ENCODE data around the gene SCO1. TPM values are rescaled to one million over a fixed set of nuclear protein-coding genes. Genes with fewer than 3 reads are reported as not detected.
"Not testable (repeated sequence)": the region's sequence is repeated elsewhere in the genome, so short reads cannot be mapped to it uniquely, and the experiment has no call there.

Gene SCO1
- total RNA-seq, 2 experiments from 2014 or later = 19.9 to 24.5 TPM

- H3K9me3 Mint-ChIP-seq = no peaks in the 10 kb centered on the region
- H3K27ac Mint-ChIP-seq = peak overlapping the region; percentile 12
- H3K36me3 Mint-ChIP-seq (ENCODE audit: low read depth) = peaks cover 42% of the 10 kb centered on the region
- CTCF ChIA-PET = no interaction called here
- no peaks in the 10 kb centered on the region for H3K27me3 Mint-ChIP-seq
- H3K4me1 Mint-ChIP-seq = peaks cover 34% of the 10 kb centered on the region
- POLR2A ChIA-PET = no interaction called here
- no peak overlapping the region for H3K4me3 Mint-ChIP-seq
- DNase-seq = no peak
These were observed 8.4 kb upstream of the SCO1 start for GRCh38 chr17:10705727-10706126.

- Mint-ChIP-seq H3K4me1 (peaks cover 50% of the 10 kb centered on the region), H3K9me3 (no peaks in the 10 kb centered on the region), H3K27ac (no peak overlapping the region), H3K4me3 (no peak overlapping the region), H3K27me3 (no peaks in the 10 kb centered on the region), H3K36me3 (ENCODE audit: low read depth) (peaks cover 28% of the 10 kb centered on the region)
- CTCF ChIA-PET = interaction anchor here (2.3 kb wide), 1 partner anchor 35 kb away, joined by 7 read pairs; no protein-coding TSS in a partner anchor
- POLR2A ChIA-PET = no interaction called here
- DNase-seq = no peak
These were observed 5.2 kb upstream of the SCO1 start for GRCh38 chr17:10702574-10702973.

GRCh38 chr17:10699856-10700255, 2.5 kb upstream of the SCO1 start:
- peaks cover 58% of the 10 kb centered on the region for H3K4me1 Mint-ChIP-seq
- H3K27me3 Mint-ChIP-seq = no peaks in the 10 kb centered on the region

GRCh38 chr17:10698096-10698818, 924 bp upstream of the SCO1 start:
- ChIA-PET POLR2A (interaction anchor here (1.0 to 1.2 kb wide), 2 partner anchors 45 to 1299 kb away, joined by 3 read pairs; partner anchors contain the start of gene ZNF18), CTCF (no interaction called here)
- Mint-ChIP-seq H3K9me3 (no peaks in the 10 kb centered on the region), H3K4me1 (peaks cover 63% of the 10 kb centered on the region), H3K27ac (peak overlapping the region; percentile 92), H3K27me3 (no peaks in the 10 kb centered on the region), H3K4me3 (peak overlapping the region; percentile 94), H3K36me3 (ENCODE audit: low read depth) (peaks cover 34% of the 10 kb centered on the region)
- DNase-seq = no peak

More at GRCh38 chr17:10699856-10700255, 2.5 kb upstream of the SCO1 start:
- peak overlapping the region; percentile 54 for H3K4me3 Mint-ChIP-seq
- H3K27ac Mint-ChIP-seq = peak overlapping the region; percentile 70
- ChIA-PET CTCF (interaction anchor here (0.6 to 1.3 kb wide), 5 partner anchors 11 to 377 kb away, joined by 3 to 5 read pairs (median 3); no protein-coding TSS in a partner anchor), POLR2A (interaction anchor here (0.6 to 1.4 kb wide), 3 partner anchors 10 to 36 kb away, joined by 3 to 5 read pairs (median 3); no protein-coding TSS in a partner anchor)
- no peaks in the 10 kb centered on the region for H3K9me3 Mint-ChIP-seq
- peak; percentile 26 for DNase-seq
- peaks cover 24% of the 10 kb centered on the region for H3K36me3 Mint-ChIP-seq (ENCODE audit: low read depth)

GRCh38 chr17:10695875-10696407, 1.4 kb downstream of the SCO1 start:
- not testable (repeated sequence) for H3K9me3 Mint-ChIP-seq, DNase-seq, H3K27me3 Mint-ChIP-seq, H3K27ac Mint-ChIP-seq
- H3K36me3 Mint-ChIP-seq (ENCODE audit: low read depth) = peaks cover 48% of the 10 kb centered on the region
- POLR2A ChIA-PET = interaction anchor here (1.0 to 1.2 kb wide), 3 partner anchors 8 to 1302 kb away, joined by 4 read pairs; partner anchors contain the start of genes TMEM220 and ZNF18
- CTCF ChIA-PET = interaction anchor here (0.9 to 3.9 kb wide), 4 partner anchors 13 to 78 kb away, joined by 3 to 23 read pairs (median 6); no protein-coding TSS in a partner anchor
- peak overlapping the region; percentile 94 for H3K4me3 Mint-ChIP-seq
- peaks cover 54% of the 10 kb centered on the region for H3K4me1 Mint-ChIP-seq

GRCh38 chr17:10687499-10687898, 9.8 kb downstream of the SCO1 start:
- CTCF ChIA-PET = interaction anchor here (1.4 kb wide), 1 partner anchor 57 kb away, joined by 5 read pairs; no protein-coding TSS in a partner anchor
- no peak for DNase-seq
- Mint-ChIP-seq H3K4me1 (peaks cover 21% of the 10 kb centered on the region), H3K4me3 (no peak overlapping the region), H3K36me3 (ENCODE audit: low read depth) (peaks cover 63% of the 10 kb centered on the region), H3K9me3 (no peaks in the 10 kb centered on the region), H3K27me3 (no peaks in the 10 kb centered on the region), H3K27ac (no peak overlapping the region)
- POLR2A ChIA-PET = interaction anchor here (1.3 kb wide), 1 partner anchor 9 kb away, joined by 4 read pairs; no protein-coding TSS in a partner anchor

GRCh38 chr17:10683853-10684252, 13.5 kb downstream of the SCO1 start:
- CTCF ChIA-PET = interaction anchor here (1.3 to 5.3 kb wide), 7 partner anchors 8 to 69 kb away, joined by 3 to 23 read pairs (median 5); no protein-coding TSS in a partner anchor
- H3K9me3 Mint-ChIP-seq = no peaks in the 10 kb centered on the region
- peaks cover 5% of the 10 kb centered on the region for H3K4me1 Mint-ChIP-seq
- no peak for DNase-seq
- peaks cover 58% of the 10 kb centered on the region for H3K36me3 Mint-ChIP-seq (ENCODE audit: low read depth)
- H3K27me3 Mint-ChIP-seq = no peaks in the 10 kb centered on the region
- no peak overlapping the region for H3K4me3 Mint-ChIP-seq
- POLR2A ChIA-PET = no interaction called here
- H3K27ac Mint-ChIP-seq = no peak overlapping the region

- no peaks in the 10 kb centered on the region for H3K27me3 Mint-ChIP-seq
- ChIA-PET CTCF (interaction anchor here (5.3 kb wide), 1 partner anchor 13 kb away, joined by 23 read pairs; no protein-coding TSS in a partner anchor), POLR2A (no interaction called here)
- peaks cover 51% of the 10 kb centered on the region for H3K36me3 Mint-ChIP-seq (ENCODE audit: low read depth)
- no peak overlapping the region for H3K27ac Mint-ChIP-seq
- H3K4me3 Mint-ChIP-seq = no peak overlapping the region
- H3K4me1 Mint-ChIP-seq = no peaks in the 10 kb centered on the region
- DNase-seq = no peak
- H3K9me3 Mint-ChIP-seq = no peaks in the 10 kb centered on the region
These were observed 15.4 kb downstream of the SCO1 start for GRCh38 chr17:10681866-10682446.

GRCh38 chr17:10674704-10675103, 22.6 kb downstream of the SCO1 start:
- Mint-ChIP-seq H3K4me3 (no peak overlapping the region), H3K27ac (no peak overlapping the region), H3K9me3 (no peaks in the 10 kb centered on the region), H3K36me3 (ENCODE audit: low read depth) (peaks cover 6% of the 10 kb centered on the region), H3K4me1 (no peaks in the 10 kb centered on the region), H3K27me3 (no peaks in the 10 kb centered on the region)
- POLR2A ChIA-PET = interaction anchor here (1.0 kb wide), 1 partner anchor 11 kb away, joined by 3 read pairs; no protein-coding TSS in a partner anchor
- CTCF ChIA-PET = interaction anchor here (1.0 kb wide), 1 partner anchor 9 kb away, joined by 3 read pairs; no protein-coding TSS in a partner anchor
- DNase-seq = no peak

GRCh38 chr17:10673312-10673711, 24.0 kb downstream of the SCO1 start:
- CTCF ChIA-PET = no interaction called here

GRCh38 chr17:10668775-10669174, 28.6 kb downstream of the SCO1 start:
- Mint-ChIP-seq H3K36me3 (ENCODE audit: low read depth) (no peaks in the 10 kb centered on the region), H3K4me3 (no peak overlapping the region), H3K27ac (no peak overlapping the region), H3K27me3 (no peaks in the 10 kb centered on the region), H3K9me3 (no peaks in the 10 kb centered on the region), H3K4me1 (no peaks in the 10 kb centered on the region)
- CTCF ChIA-PET = no interaction called here
- POLR2A ChIA-PET = no interaction called here
- DNase-seq = no peak

More at GRCh38 chr17:10673312-10673711, 24.0 kb downstream of the SCO1 start:
- Mint-ChIP-seq H3K4me1 (no peaks in the 10 kb centered on the region), H3K4me3 (no peak overlapping the region), H3K36me3 (ENCODE audit: low read depth) (peaks cover 6% of the 10 kb centered on the region), H3K9me3 (no peaks in the 10 kb centered on the region), H3K27ac (no peak overlapping the region), H3K27me3 (no peaks in the 10 kb centered on the region)
- POLR2A ChIA-PET = no interaction called here
- DNase-seq = no peak

- Mint-ChIP-seq H3K4me1 (no peaks in the 10 kb centered on the region), H3K27ac (no peak overlapping the region), H3K9me3 (no peaks in the 10 kb centered on the region), H3K27me3 (no peaks in the 10 kb centered on the region), H3K4me3 (no peak overlapping the region), H3K36me3 (ENCODE audit: low read depth) (no peaks in the 10 kb centered on the region)
- DNase-seq = no peak
- ChIA-PET POLR2A (no interaction called here), CTCF (interaction anchor here (0.7 kb wide), 1 partner anchor 45 kb away, joined by 3 read pairs; no protein-coding TSS in a partner anchor)
These were observed 30.4 kb downstream of the SCO1 start for GRCh38 chr17:10666906-10667305.

- ChIA-PET CTCF (interaction anchor here (1.2 to 2.5 kb wide), 2 partner anchors 18 to 35 kb away, joined by 3 to 6 read pairs; no protein-coding TSS in a partner anchor), POLR2A (interaction anchor here (1.6 kb wide), 1 partner anchor 10 kb away, joined by 3 read pairs; no protein-coding TSS in a partner anchor)
- no peak for DNase-seq
- Mint-ChIP-seq H3K9me3 (no peaks in the 10 kb centered on the region), H3K27ac (no peak overlapping the region), H3K4me3 (no peak overlapping the region), H3K36me3 (ENCODE audit: low read depth) (no peaks in the 10 kb centered on the region), H3K4me1 (no peaks in the 10 kb centered on the region), H3K27me3 (no peaks in the 10 kb centered on the region)
These were observed 32.8 kb downstream of the SCO1 start for GRCh38 chr17:10664571-10664970.
